OCI-LY3 (cell line): ENCODE measurements around the gene USP32.

ENCODE experiments used
- CTCF ChIP-seq: fragments of 200-600, 300-600 bp; sonication (generic); IDR thresholded peaks from 2 replicates; pipeline ENCODE4 v1.5.1; 2014; ENCODE audit warnings: antibody characterized with exemption, low read length, low read depth
- EZH2phosphoT487 ChIP-seq: fragments of 200-600 bp; shearing (Covaris generic); IDR thresholded peaks from 2 replicates; pipeline ENCODE4 v1.6.1; 2018; ENCODE audit warnings: antibody characterized with exemption, mixed run types, low read depth

- no peak for TF ChIP-seq CTCF
- no peak for TF ChIP-seq EZH2phosphoT487
Measured at GRCh38 chr17:60153606-60154390, 238.1 kb downstream of the USP32 start.
